PC-9 (cell line): ENCODE measurements around the gene MANEAL. TPM values are rescaled to one million over a fixed set of nuclear protein-coding genes. Genes with fewer than 3 reads are reported as not detected.
"Not testable (repeated sequence)": the region's sequence is repeated elsewhere in the genome, so short reads cannot be mapped to it uniquely, and the experiment has no call there.

Experiments used
- BruUV-seq: library from RNA; stranded (reverse); fragments of 400-500 nt; replicated peaks from 2 replicates; lab custom pipeline; 2021; lab: Mats Ljungman, UMichigan
- CTCF ChIA-PET: fragments of 300-600 bp; sonication (Branson Sonifier 250); formaldehyde crosslinking; loops from one replicate; lab custom pipeline; 2022; ENCODE audit warnings: antibody characterized with exemption; lab: Charles Lee
- POLR2A ChIA-PET: fragments of 300-600 bp; sonication (Branson Sonifier 250); formaldehyde crosslinking; loops from one replicate; lab custom pipeline; 2022; ENCODE audit warnings: antibody characterized with exemption; ENCODE audit not compliant: unreplicated experiment; lab: Charles Lee
- DNase-seq, 2 experiments: peaks; one replicate each; pipeline versions ENCODE4 v3.0.0 to v3.0.0-alpha.2; 2015 to 2022; ENCODE audit warnings: mixed read lengths in 1 of 2
- H2AFZ ChIP-seq: fragments of 200-600 bp; sonication (generic); 2 replicates; pipeline ENCODE4 v1.8.1; 2017; ENCODE audit warnings: antibody characterized with exemption
- H3F3A ChIP-seq: fragments of 200-600 bp; sonication (generic); 2 replicates; pipeline ENCODE4 v1.8.1; 2017; ENCODE audit warnings: antibody characterized with exemption, mild to moderate bottlenecking, low read depth; ENCODE audit not compliant: insufficient read depth
- H3K27ac ChIP-seq: fragments of 200-600 bp; sonication (generic); 2 replicates; pipeline ENCODE4 v1.6.1; 2016; ENCODE audit warnings: mixed run types
- H3K27me3 ChIP-seq: fragments of 200-600 bp; sonication (generic); 2 replicates; pipeline ENCODE4 v1.6.1; 2016; ENCODE audit warnings: low read depth, mixed run types; ENCODE audit not compliant: insufficient read depth
- H3K36me3 ChIP-seq: fragments of 200-600 bp; sonication (generic); 2 replicates; pipeline ENCODE4 v1.6.1; 2016; ENCODE audit warnings: low read depth, mixed run types
- H3K4me1 ChIP-seq: fragments of 200-600 bp; sonication (generic); replicated peaks from 2 replicates; pipeline ENCODE4 v1.6.1; 2016; ENCODE audit warnings: mixed run types; ENCODE audit not compliant: insufficient read depth
- H3K4me2 ChIP-seq: fragments of 200-600 bp; sonication (generic); 2 replicates; pipeline ENCODE4 v1.6.1; 2017; ENCODE audit warnings: mixed run types
- H3K4me3 ChIP-seq: fragments of 200-600 bp; sonication (generic); 2 replicates; pipeline ENCODE4 v1.6.1; 2016; ENCODE audit warnings: mixed run types
- H3K79me2 ChIP-seq: fragments of 200-600 bp; sonication (generic); 2 replicates; pipeline ENCODE4 v1.6.1; 2017; ENCODE audit warnings: low read depth, mixed run types
- H3K9me2 ChIP-seq: fragments of 200-600 bp; sonication (generic); 2 replicates; pipeline ENCODE4 v1.8.1; 2017; ENCODE audit warnings: mild to moderate bottlenecking; ENCODE audit not compliant: insufficient read depth
- H3K9me3 ChIP-seq: fragments of 200-600 bp; sonication (generic); 2 replicates; pipeline ENCODE4 v1.8.1; 2016; ENCODE audit warnings: low read depth; ENCODE audit not compliant: insufficient read depth
- H4K20me1 ChIP-seq: fragments of 200-600 bp; sonication (generic); 2 replicates; pipeline ENCODE4 v1.8.1; 2017; ENCODE audit not compliant: insufficient read depth
- EZH2 ChIP-seq: fragments of 200-600 bp; sonication (generic); IDR thresholded peaks from 2 replicates; pipeline ENCODE4 v1.8.0; 2017; ENCODE audit warnings: antibody characterized with exemption, low read depth
- intact Hi-C: fragments of 100-400 bp; cut with micrococcal nuclease; formaldehyde crosslinking; loops from one replicate; pipeline ENCODE4 v1.10.0; 2022; ENCODE audit not compliant: unreplicated experiment
- total RNA-seq: library from RNA; stranded (reverse); gene quantifications from 2 replicates; pipeline ENCODE4 v1.2.3, GENCODE V29; 2021
- TF ChIP-seq, protein P1 (sequence below): fragments of 200-600 bp; sonication (generic); conservative IDR thresholded peaks from 2 replicates; pipeline ENCODE4 v1.6.1; 2017; ENCODE audit warnings: mixed run types, antibody characterized with exemption, mild to moderate bottlenecking, moderate library complexity

MANEAL gene
- total RNA-seq, 1 experiment from 2014 or later = 11.3 TPM

DNA sequence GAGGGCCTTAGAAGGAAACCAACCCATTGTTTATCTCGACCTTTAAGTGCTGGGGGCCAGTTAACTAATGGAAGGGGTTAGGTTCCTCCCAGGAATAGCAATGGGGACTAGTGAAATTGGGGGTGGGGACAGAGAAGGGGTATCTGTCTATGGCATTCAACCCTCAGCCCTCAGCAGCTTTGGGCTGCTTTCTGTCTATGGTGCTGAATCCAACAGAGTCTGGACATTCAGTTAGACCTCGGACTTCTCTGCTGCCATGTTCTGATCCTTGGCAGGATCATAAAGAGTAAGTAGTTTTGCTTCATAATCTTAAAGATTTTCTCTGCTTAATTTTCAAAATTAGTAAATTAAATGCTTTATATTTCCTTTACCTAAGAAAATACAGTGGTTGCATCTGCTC is 26.2 kb upstream of the MANEAL start:
- Histone ChIP-seq H3K4me2 (no peak overlapping the region), H3K9me3 (no peaks in the 10 kb centered on the region), H3K27ac (no peak overlapping the region), H3F3A (no peaks in the 10 kb centered on the region), H2AFZ (no peak overlapping the region), H4K20me1 (no peaks in the 10 kb centered on the region), H3K27me3 (peaks cover 82% of the 10 kb centered on the region), H3K9me2 (no peaks in the 10 kb centered on the region), H3K79me2 (no peaks in the 10 kb centered on the region), H3K4me1 (no peaks in the 10 kb centered on the region), H3K36me3 (no peaks in the 10 kb centered on the region), H3K4me3 (no peak overlapping the region)
- CTCF ChIA-PET = no interaction called here
- intact Hi-C loops = no loop called here
- TF ChIP-seq, protein P1, sequence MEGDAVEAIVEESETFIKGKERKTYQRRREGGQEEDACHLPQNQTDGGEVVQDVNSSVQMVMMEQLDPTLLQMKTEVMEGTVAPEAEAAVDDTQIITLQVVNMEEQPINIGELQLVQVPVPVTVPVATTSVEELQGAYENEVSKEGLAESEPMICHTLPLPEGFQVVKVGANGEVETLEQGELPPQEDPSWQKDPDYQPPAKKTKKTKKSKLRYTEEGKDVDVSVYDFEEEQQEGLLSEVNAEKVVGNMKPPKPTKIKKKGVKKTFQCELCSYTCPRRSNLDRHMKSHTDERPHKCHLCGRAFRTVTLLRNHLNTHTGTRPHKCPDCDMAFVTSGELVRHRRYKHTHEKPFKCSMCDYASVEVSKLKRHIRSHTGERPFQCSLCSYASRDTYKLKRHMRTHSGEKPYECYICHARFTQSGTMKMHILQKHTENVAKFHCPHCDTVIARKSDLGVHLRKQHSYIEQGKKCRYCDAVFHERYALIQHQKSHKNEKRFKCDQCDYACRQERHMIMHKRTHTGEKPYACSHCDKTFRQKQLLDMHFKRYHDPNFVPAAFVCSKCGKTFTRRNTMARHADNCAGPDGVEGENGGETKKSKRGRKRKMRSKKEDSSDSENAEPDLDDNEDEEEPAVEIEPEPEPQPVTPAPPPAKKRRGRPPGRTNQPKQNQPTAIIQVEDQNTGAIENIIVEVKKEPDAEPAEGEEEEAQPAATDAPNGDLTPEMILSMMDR = no peak
- TF ChIP-seq EZH2 = no peak
- POLR2A ChIA-PET = no interaction called here
- no peak for DNase-seq
- BruUV-seq = no TSS peak

DNA sequence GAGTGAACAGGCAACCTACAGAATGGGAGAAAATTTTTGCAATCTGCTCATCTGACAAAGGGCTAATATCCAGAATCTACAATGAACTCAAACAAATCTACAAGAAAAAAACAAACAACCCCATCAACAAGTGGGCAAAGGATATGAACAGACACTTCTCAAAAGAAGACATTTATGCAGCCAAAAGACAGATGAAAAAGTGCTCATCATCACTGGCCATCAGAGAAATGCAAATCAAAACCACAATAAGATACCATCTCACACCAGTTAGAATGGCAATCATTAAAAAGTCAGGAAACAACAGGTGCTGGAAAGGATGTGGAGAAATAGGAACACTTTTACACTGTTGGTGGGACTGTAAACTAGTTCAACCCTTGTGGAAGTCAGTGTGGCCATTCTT is 22.2 kb upstream of the MANEAL start:
- DNase-seq, H3K9me2 ChIP-seq, CTCF ChIA-PET, H3K36me3 ChIP-seq, H3K9me3 ChIP-seq, H3K4me1 ChIP-seq, POLR2A ChIA-PET, H3K79me2 ChIP-seq, H3K27ac ChIP-seq, H3F3A ChIP-seq, H2AFZ ChIP-seq, H4K20me1 ChIP-seq, H3K4me2 ChIP-seq, intact Hi-C loops, H3K4me3 ChIP-seq, BruUV-seq: not testable (repeated sequence)
- H3K27me3 ChIP-seq = peaks cover 45% of the 10 kb centered on the region

DNA sequence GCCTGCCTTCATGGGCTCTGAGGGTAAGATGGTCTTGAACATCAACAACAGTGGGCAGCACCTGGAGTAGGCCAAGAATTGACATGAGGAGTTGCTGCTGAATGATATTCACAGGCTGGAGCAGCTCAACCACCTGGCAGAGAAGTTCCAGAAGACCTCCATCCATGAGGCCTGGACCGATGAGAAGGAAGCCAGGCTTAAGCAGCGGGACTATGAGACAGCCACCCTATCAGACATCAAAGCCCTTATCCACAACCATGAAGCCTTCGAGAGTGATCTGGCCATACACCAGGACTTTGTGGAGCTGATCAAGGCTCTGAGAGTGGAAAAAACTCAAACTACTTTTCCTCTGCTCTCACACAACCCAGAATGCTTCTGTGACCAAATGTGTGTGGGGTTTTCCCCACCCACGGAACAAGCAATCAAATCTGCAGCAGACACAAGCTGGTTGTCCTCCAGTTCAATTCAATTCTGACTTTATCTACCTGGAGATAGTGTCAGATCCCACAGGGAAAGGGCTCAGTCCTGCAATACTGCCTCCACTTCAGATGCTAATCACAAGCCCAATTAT is 16.6 kb upstream of the MANEAL start:
- Histone ChIP-seq H3K27ac (no peak overlapping the region), H3K4me3 (no peak overlapping the region), H3K9me2 (no peaks in the 10 kb centered on the region), H3K4me2 (no peak overlapping the region), H3K9me3 (no peaks in the 10 kb centered on the region; the same call in 1 of the 2 replicates), H3K4me1 (no peaks in the 10 kb centered on the region), H4K20me1 (no peaks in the 10 kb centered on the region), H3F3A (no peaks in the 10 kb centered on the region), H2AFZ (no peak overlapping the region), H3K36me3 (no peaks in the 10 kb centered on the region), H3K27me3 (peaks cover 8% of the 10 kb centered on the region; the same call in 1 of the 2 replicates), H3K79me2 (no peaks in the 10 kb centered on the region)
- BruUV-seq = no TSS peak
- TF ChIP-seq, protein P1 = no peak
- TF ChIP-seq EZH2 = no peak
- ChIA-PET POLR2A (no interaction called here), CTCF (no interaction called here)
- DNase-seq = no peak
- intact Hi-C loops = no loop called here

DNA sequence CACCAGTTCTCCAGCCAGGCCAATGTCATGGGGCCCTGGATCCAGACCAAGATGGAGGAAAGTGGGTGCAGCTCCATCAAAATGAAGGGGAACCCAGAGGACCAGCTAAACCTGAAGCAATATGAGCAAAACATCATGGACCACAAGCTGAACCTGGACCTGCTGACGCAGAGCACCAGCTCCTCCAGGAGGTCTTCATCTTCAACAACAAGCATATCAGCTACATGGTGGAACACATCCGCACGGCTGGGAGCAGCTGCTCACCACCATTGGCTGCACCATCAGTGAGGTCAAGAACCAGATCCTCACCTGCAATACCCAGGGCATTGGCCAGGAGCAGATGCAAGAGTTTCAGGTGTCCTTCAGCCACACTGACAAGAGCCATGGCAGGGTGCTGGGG is 15.0 kb upstream of the MANEAL start:
- no peak for DNase-seq
- Histone ChIP-seq H2AFZ (no peak overlapping the region), H3K36me3 (no peaks in the 10 kb centered on the region), H3K27me3 (peaks cover 11% of the 10 kb centered on the region; the same call in 1 of the 2 replicates), H3K4me1 (no peaks in the 10 kb centered on the region), H3K4me3 (no peak overlapping the region), H3K27ac (no peak overlapping the region), H4K20me1 (no peaks in the 10 kb centered on the region), H3K9me3 (no peaks in the 10 kb centered on the region; the same call in 1 of the 2 replicates), H3K4me2 (no peak overlapping the region), H3F3A (no peaks in the 10 kb centered on the region), H3K79me2 (no peaks in the 10 kb centered on the region), H3K9me2 (no peaks in the 10 kb centered on the region)
- ChIA-PET POLR2A (no interaction called here), CTCF (no interaction called here)
- no TSS peak for BruUV-seq
- intact Hi-C loops = no loop called here
- TF ChIP-seq EZH2 = no peak
- TF ChIP-seq, protein P1 = no peak
